GM19035 (cell line): Measurements from ENCODE around the gene TRAF7.
"Not testable (repeated sequence)": the region's sequence is repeated elsewhere in the genome, so short reads cannot be mapped to it uniquely, and the experiment has no call there.

Source experiments
- ATAC-seq: cut with Tn5 transposase; IDR thresholded peaks from one replicate; pipeline ENCODE4 v1.9.1; 2021; ENCODE audit not compliant: unreplicated experiment

Gene TRAF7

GRCh38 chr16:2121853-2122252 is 33.7 kb upstream of the TRAF7 start:
- no peak for ATAC-seq

GRCh38 chr16:2122429-2122828 is 33.2 kb upstream of the TRAF7 start:
- ATAC-seq = no peak

DNA sequence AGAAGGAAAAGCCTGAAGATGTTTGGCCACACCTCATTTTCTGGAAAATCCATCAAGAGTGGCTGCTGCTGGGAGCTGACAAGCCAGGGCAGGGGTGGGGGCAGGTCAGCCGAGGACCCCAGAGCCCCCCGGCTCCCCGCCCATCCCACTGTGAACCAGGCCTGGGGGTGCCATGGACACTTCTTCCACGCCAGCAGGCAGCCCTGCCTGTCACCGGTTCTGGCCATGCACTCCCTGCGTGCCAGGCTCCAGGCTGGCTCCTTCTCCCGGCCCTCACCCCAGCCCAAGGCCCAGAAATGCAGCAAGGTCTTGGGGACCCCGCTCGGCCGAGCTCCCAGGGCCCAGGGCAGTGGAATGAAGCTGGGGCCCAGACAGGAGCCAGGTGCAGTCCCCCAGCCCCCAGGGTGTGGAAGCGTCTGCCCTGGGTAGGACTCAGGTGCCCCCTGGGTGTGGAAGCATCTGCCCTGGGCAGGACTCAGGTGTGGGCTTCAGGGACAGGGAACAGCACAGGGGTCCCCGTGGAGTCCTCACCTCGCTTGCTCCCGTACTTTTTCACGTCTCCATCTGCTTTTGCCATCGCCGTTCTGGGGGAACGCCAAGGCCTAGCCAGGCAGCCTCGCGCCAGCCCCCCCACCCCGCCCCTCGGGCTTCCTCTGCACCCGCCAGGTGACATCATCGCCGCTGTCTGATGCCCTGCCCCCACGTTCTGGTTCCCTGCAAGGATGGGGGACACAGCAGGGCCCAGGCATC is 32.5 kb upstream of the TRAF7 start:
- not testable (repeated sequence) for ATAC-seq

DNA sequence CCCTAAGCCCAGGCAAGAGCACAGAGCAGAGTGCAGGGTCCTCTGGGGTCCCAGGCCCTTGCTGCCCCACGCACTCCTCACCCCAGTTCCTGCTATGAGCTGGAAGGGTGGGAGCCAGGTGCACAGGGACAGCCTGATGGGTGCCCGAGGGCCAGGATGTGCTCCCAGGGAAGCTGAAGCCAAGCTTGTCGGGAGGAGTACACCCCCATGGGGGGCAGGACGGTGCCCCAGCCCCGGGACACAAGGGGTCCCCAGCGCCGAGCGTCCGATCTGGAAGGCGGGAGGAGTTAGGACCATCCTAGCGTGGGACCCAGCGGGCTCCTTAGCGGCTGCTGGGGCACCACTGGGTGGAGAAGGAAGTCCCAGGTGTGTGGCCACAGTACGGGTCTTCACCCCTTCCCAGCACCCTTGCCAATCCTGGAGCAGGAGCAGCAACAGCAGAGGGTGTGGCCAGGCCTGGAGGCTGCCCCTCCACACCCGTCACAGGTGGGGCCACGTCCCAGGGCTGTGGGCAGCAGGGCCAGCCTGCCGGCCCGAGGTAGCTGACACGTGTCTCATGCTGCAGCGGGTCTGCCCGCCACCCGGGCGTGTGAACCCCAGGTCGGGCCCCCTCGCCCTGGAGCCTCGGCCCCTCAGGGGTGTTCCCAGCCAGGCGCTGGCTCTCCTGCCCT is 31.7 kb upstream of the TRAF7 start:
- ATAC-seq = not testable (repeated sequence)

- not testable (repeated sequence) for ATAC-seq
Measured at GRCh38 chr16:2124377-2124693, 31.2 kb upstream of the TRAF7 start.

GRCh38 chr16:2124694-2125444 is 30.7 kb upstream of the TRAF7 start:
- ATAC-seq = not testable (repeated sequence)

DNA sequence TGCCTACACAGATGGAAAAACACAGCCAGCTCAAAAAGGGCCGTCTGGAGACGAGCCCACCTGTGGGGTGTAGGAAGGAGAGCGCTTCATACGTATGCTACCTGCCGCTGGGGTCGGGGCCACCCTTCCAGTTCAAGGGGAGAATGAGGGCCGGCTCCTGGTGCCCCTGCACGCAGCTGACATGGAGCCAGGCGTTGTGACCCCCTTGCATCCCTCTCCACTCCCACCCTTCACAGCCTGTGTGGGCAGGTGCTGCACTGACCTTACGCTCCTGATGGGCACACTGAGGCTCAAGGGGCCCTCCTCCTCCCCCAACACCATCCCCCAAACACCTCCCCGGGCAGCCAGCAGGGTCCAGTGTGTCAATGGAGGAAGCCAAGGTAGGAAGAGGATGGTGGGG is 30.0 kb upstream of the TRAF7 start:
- not testable (repeated sequence) for ATAC-seq

GRCh38 chr16:2126161-2126743 is 29.3 kb upstream of the TRAF7 start:
- not testable (repeated sequence) for ATAC-seq

- ATAC-seq = not testable (repeated sequence)
Measured at GRCh38 chr16:2126928-2127556, 28.5 kb upstream of the TRAF7 start.

DNA sequence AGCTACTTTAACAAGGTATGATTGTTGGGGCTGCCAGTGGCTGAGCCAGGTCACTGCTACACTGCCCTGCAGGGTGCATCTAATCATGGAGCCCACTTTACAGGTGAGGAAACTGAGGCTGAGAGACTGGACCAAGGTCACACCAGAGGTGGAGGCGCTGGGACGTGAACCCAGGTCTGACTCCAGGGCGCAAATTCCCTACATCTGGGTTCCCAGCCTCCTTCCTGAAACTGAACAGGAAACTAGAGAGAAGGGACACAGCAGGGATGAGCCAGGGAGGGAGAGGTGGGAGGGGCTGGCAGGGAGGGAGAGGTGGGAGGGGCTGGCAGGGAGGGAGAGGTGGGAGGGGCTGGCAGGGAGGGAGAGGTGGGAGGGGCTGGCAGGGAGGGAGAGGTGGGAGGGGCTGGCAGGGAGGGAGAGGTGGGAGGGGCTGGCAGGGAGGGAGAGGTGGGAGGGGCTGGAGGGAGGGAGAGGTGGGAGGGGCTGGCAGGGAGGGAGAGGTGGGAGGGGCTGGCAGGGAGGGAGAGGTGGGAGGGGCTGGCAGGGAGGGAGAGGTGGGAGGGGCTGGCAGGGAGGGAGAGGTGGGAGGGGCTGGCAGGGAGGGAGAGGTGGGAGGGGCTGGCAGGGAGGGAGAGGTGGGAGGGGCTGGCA is 27.8 kb upstream of the TRAF7 start:
- not testable (repeated sequence) for ATAC-seq

DNA sequence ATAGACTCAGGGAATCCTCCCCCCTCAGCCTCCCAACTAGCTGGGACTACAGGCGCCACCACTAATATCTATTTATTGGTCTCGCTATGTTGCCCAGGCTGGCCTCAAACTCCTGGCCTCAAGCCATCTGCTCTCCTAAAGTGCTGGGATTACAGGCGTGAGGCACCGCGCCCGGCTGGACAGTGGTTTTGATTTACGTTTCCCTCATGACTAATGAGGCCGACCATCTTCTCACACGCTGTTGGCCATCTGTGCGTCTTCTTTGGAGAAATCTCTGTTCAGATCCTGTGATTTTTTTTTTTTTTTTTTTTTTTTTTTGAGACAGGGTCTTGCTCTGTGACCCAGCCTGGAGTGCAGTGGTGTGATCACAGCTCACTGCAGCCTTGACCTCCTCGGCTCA is 26.3 kb upstream of the TRAF7 start:
- ATAC-seq = not testable (repeated sequence)

DNA sequence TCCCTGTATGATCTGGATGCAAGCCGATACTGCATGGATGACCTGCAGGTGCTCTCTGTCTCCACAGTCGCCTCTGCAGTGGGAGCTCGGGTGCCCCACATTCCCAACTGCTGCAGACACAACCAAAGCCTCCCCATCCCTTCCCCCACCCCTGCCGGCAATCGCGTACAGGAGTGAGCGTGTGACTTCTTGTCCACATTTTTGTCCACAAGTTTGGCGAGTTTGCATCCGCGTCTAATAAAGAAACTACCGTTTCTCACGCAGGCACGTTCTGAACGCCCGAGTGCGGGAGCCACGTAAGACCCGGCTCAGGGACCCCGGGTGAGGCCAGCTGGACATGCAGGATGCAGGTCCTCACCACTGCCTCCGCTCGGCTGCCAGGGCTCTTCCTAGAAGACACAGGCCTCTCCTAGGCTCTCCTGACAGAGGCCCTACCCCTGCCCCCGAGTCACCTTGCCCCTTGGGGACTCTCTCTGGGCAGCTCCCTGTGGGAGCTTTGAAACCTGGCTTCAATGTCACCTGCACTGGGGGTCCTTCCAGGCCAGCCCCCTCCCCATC is 25.6 kb upstream of the TRAF7 start:
- not testable (repeated sequence) for ATAC-seq

- not testable (repeated sequence) for ATAC-seq
Measured at GRCh38 chr16:2133797-2134196, 21.8 kb upstream of the TRAF7 start.

- not testable (repeated sequence) for ATAC-seq
Measured at GRCh38 chr16:2135071-2135470, 20.5 kb upstream of the TRAF7 start.

DNA sequence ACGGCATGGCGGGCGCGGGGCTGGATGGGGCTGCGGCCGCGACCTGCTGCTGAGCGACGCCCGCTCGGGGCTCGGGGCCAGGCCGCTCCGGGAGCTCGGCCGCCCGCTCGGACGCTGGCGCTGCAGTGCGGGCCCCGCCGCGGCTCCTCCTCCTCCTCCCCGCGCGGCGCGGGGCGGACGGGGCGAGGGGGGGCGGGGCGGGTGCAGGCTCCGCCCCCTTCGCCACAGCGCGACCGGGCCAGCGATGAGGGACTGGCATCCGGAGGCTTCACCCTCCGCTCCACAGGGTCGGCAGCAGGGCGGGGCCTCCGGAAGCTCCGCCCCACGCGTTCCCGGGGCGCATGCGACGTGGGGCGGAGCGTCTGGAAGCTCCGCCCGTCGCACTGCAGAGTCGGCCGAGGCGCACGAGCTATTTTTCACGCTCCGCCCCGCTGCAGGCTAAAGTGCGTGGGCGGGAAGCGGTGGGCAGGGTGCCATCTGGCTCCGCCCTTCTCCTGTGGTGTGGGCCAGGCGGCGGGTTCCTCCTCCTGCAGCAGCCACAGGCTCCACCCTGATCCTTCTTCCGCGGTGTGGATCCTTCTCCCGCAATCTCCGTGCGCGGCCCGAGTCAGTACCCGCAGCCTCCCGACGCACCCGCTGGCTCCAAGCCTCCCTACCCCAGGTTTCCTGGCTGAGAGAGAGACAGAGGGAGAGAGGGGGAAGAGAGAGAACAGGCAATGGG is 19.7 kb upstream of the TRAF7 start, which contains the start of gene PKD1:
Gene PKD1, minus strand, starts transcription at position 129 of the 721 bp plus-strand sequence. CDS start 209 bp downstream, outside the sequence.
- ATAC-seq = not testable (repeated sequence)

DNA sequence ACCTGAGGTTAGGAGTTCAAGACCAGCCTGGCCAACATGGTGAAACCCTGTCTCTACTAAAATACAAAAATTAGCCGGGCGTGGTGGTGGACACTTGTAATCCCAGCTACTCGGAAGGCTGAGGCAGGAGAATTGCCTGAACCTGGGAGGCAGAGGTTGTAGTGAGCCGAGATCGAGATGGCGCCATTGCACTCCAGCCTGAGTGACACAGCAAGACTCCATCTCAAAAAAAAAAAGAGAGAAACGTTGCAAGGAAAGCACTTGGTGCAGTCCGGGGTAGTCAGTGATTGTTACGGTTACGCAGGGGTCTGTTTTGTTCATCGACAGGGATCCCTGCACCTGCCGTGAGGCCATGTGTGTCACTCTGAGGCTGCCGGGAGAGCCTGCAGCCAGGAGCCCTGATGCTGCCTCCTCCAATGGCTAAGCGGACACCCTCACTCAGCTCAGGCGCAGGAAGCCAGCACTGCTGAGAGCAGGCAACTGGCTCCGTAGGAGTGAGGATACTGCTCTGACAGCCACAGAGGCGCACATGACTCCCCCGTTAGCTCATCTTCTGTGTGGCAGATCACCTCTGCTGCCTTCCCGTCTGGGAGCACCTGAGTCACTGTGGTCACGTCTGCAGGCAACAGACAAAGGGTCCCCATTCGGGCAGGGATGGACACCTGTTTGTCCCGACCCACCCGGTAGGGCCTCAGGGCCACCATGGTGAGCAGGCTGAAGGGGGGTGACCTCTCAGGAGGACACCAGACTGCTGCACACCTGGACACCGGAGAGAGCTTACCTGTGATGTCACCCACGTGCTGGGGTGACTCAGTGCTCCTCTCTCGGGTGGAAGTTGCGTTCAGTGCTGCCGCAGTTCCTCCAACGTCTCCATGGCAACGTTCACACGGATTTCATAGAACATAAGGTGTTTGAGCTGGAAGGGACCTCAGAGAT is 12.4 kb upstream of the TRAF7 start:
- no peak for ATAC-seq

- no peak for ATAC-seq
Measured at GRCh38 chr16:2143878-2144485, 11.6 kb upstream of the TRAF7 start.

DNA sequence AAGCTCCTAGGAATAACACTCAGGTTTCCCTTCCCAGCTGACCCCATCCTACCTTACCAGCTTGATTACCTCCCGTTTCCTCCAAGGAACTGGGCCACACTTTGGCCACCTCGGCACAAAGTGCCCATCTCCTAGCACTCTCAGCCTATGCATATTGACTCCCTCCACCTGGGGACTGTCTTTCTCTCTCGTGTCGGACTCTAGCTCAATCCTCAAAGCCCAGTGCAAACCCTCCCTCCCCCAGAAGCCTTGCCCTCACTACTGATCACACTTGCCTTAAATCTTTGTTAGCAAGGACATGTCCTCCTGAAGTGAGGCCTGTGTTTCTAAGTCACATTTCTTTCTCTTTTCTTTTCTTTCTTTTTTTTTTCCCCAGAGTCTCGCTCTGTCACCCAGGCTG is 9.7 kb upstream of the TRAF7 start:
- no peak for ATAC-seq
